Peyer's patch (tissue), 4 donors: ENCODE data around the gene OCA2.

ENCODE experiments used
- CTCF ChIP-seq, 6 experiments: fragments of 450-650 bp in 4 of 6; fragments of 200-600 bp in 2 of 6; sonication (generic) in 1 of 6; IDR thresholded peaks; one replicate each; pipeline ENCODE4 v1.5.1; 2017 to 2019; ENCODE audit warnings: antibody characterized with exemption in 6 of 6, mild to moderate bottlenecking in 3 of 6, moderate library complexity in 1 of 6
- POLR2A ChIP-seq, 2 donors: fragments of 450-650 bp; IDR thresholded peaks; one replicate each; pipeline ENCODE4 v1.5.1; 2017; ENCODE audit warnings: antibody characterized with exemption in 2 of 2, mild to moderate bottlenecking in 2 of 2, moderate library complexity in 2 of 2

- TF ChIP-seq POLR2A (IDR thresholded peaks at IDR 0.05) (no peak), CTCF (IDR thresholded peaks at IDR 0.05) (no peak)
Observed at GRCh38 chr15:27820722-27821121, 278.4 kb downstream of the OCA2 start.
